SH-SY5Y (cell line): ENCODE results near the gene RIOK3.

Experiments used
- GATA2 ChIP-seq: IDR thresholded peaks from 2 replicates; pipeline ENCODE4 v1.6.1; 2011; ENCODE audit warnings: mild to moderate bottlenecking, low read depth, low read length
- GATA3 ChIP-seq: IDR thresholded peaks from 2 replicates; pipeline ENCODE4 v1.6.1; 2011; ENCODE audit warnings: low read depth, mild to moderate bottlenecking, low read length, moderate library complexity

Gene RIOK3, protein sequence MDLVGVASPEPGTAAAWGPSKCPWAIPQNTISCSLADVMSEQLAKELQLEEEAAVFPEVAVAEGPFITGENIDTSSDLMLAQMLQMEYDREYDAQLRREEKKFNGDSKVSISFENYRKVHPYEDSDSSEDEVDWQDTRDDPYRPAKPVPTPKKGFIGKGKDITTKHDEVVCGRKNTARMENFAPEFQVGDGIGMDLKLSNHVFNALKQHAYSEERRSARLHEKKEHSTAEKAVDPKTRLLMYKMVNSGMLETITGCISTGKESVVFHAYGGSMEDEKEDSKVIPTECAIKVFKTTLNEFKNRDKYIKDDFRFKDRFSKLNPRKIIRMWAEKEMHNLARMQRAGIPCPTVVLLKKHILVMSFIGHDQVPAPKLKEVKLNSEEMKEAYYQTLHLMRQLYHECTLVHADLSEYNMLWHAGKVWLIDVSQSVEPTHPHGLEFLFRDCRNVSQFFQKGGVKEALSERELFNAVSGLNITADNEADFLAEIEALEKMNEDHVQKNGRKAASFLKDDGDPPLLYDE

DNA sequence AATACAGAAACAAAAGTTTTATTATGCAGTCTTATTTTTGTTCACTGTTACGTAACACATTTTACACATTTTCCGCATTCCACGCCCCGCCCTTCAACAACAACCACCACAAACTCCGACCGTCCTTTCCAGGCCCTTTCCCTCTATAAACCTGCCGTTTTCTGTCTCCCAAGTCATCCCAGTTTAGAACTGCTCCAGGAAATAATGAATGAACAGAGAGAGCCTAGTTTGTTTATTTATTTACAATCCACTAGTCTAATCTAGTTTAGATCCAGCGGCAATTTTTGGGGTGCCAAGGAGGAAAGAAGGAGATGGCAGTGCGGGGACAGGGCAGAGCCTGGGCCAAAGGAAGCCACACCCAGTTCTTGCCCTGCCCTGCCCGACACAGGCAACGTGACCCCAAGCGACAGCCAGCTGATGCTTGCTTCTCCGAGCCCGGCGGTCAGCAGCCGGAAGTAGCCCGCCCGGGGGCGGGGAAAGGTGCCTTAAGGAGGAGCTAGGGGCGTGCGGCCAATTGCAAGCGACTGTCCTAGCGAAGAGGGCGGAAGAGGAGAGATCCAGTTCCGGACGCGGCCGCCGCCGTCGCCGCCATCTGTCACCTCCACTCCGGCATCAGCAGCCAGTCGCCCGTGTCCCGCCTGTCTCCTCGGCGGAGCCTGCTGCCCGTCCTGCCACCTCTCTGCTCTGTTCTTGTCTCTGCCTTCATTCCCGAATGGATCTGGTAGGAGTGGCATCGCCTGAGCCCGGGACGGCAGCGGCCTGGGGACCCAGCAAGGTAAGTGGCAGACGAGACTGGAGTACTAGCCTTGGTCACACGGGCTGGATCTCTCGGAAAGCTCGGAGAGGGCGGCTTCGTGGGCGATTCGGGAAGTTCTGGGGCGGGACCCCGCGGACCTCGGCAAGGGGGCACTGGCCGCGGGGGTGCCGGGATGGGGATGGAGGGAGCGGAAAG, at the start of gene RIOK3:
TSS of gene RIOK3 (plus strand) at position 560 of the 952 bp plus-strand sequence. CDS start at position 713, 153 bp downstream.
- no peak for TF ChIP-seq GATA2
- no peak for TF ChIP-seq GATA3

DNA sequence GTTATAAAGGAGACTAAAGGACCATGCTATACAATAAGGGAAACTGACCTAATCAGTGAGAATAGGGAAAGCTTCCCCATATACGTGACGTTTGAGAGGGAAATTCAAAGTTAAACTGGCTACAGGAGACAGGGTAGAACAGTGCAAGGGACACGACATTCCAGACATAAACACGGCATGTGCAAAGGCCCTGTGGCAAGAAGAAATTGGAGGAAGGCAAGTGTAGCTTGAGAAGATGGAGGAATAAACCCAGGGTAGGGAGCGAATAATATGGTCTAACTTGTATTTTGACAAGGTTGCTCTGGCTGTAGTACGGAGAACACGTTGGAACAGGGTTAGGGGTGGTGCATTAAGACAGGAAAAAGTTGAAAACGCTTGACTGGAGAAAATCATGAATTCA, 49.8 kb upstream of the RIOK3 start:
- TF ChIP-seq GATA3, result no peak
- TF ChIP-seq GATA2, result no peak

GRCh38 chr18:23405636-23406035, 47.5 kb upstream of the RIOK3 start:
- TF ChIP-seq GATA2, result no peak
- no peak for TF ChIP-seq GATA3

GRCh38 chr18:23406271-23406787, 46.8 kb upstream of the RIOK3 start:
- no peak for TF ChIP-seq GATA3
- no peak for TF ChIP-seq GATA2

- no peak for TF ChIP-seq GATA3
- TF ChIP-seq GATA2, result no peak
Measured at GRCh38 chr18:23412351-23412964, 40.6 kb upstream of the RIOK3 start.

- TF ChIP-seq GATA2, result no peak
- no peak for TF ChIP-seq GATA3
Measured at GRCh38 chr18:23415515-23415914, 37.6 kb upstream of the RIOK3 start.

GRCh38 chr18:23416298-23416697, 36.8 kb upstream of the RIOK3 start:
- TF ChIP-seq GATA3 (no peak), GATA2 (no peak)

GRCh38 chr18:23421277-23421676, 31.8 kb upstream of the RIOK3 start:
- TF ChIP-seq GATA2 (no peak), GATA3 (no peak)

DNA sequence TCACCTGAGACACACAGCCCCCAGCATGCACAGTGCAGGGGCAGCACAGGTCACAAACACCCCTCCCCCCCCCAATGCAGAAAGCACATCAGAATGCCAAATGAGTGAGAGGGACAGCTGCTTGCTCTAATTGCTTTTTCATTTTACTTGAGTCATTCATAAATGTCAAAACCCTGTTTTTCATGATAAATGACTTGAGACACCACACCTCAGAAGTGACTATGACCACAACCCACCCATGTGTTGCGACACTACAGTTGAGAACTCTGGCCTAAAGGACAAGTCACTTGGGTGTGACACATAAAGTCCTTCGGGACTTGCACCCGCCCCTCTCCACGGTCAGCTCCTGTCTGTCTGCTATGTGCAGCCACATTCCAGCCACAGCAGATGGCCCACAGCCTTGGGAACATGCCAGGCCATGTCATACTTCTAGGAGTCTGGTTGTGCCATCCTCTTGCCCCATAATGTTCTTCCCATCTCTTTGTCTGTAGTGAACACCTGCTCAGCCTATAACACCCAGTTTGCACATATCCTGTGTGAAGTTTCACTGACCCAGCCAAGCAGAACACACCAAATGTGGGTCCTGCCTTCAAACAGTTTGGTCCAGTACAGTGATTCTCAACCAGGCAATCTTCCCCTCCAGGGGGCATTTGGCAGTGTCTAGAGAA, 30.2 kb upstream of the RIOK3 start:
- TF ChIP-seq GATA2, result no peak
- TF ChIP-seq GATA3, result no peak

GRCh38 chr18:23424616-23425015, 28.5 kb upstream of the RIOK3 start:
- TF ChIP-seq GATA3, result no peak
- TF ChIP-seq GATA2, result no peak

- no peak for TF ChIP-seq GATA3
Measured at GRCh38 chr18:23428821-23429220, 24.3 kb upstream of the RIOK3 start.

GRCh38 chr18:23433360-23433759, 19.7 kb upstream of the RIOK3 start:
- TF ChIP-seq GATA3 (no peak), GATA2 (no peak)

DNA sequence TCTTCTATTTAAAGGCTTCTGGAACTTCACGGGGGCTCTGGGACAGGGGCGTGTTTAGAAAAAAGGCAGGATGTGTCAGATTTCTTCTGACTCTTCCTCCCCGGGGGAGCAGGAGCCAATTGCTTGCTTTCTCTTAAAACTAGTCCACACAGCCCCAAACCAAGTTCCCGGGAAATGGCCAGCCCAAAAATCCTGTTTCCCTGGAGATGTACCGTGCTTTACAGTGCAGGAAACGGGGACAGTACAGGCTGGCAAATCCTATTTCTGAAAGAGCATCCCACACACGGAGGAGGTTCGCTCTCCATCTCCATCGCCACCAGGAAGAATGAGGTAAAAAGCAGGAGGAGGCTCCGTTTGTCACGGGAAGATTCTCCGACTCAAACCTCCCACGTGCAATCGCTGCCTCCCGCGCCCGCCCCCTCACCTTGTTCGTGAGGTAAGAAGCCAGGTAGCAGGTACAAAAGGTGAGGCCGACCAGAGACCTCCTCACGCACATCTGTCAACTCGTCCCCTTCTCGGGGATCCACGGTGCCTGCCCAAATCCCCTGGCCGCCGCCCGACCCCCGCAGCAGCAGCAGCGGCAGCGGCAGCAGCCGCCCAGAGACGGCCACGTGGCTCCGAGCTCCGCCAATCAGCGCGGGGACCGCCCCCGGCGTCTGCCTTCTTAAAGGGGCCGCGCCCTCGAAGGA, 15.6 kb upstream of the RIOK3 start:
- TF ChIP-seq GATA3 (no peak), GATA2 (no peak)
